ENCODE measurements around the gene RGS8. TPM values are rescaled to one million over a fixed set of nuclear protein-coding genes. Genes with fewer than 3 reads are reported as not detected.

Gene RGS8
- total and polyA plus RNA-seq, 2 of the 4 experiments (the other 2 are of a cell fraction), result not detected

DNA sequence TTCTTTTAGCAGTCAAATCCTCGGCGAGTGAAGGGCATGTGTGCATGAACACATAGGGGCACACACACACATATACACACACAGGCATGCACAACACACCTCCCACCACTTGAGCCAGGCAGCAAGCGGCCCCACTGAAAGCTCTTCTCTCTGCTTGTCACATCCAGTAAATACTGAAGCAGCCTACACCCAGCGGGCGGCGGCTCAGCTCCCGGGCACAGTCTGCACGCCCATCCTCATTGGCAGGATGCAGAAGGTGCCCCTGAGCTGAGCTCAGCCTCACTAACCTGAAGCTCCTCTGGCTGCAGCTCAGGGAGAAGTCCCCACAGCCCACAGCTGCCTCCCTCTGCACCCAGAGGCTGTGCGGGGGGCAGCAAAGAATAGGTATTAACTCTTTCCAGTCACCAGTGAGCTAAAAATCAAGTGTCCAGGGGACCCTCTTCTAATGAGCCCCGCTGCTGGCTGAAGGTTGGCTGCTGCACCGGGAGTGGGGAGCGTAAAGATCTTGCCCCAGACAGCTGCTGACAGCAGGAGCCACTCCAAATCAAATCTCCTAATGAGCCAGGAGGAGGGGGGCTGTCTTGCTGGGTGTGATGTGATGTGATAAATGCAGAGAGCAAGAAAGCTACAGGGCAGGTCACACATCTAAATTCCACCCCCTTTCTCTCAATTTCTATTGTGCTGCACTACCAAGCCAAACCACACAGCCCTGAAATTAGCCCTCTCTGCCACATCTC, 12.5 kb downstream of the RGS8 start:
- in situ Hi-C loops (cut with MboI; ENCODE audit: low sequenced_read_pairs) (no loop called here), dilution Hi-C loops (cut with HindIII; ENCODE audit: low sequenced_read_pairs, unreplicated experiment) (no loop called here), intact Hi-C loops (cut with micrococcal nuclease) (no loop called here)
- Histone ChIP-seq H2BK20ac (ENCODE audit: low read depth, low read length) (no peak overlapping the region), H3K14ac (replicated peaks; ENCODE audit: low read depth, low read length) (no peak overlapping the region), H4K91ac (ENCODE audit: insufficient read depth, low read depth, low read length) (no peak overlapping the region), H3K4me2 (ENCODE audit: low read depth, low read length) (no peak overlapping the region), H3K79me1 (ENCODE audit: low read depth in 1 of 2, low read length in 2 of 2) (no peaks in the 10 kb centered on the region), H2BK15ac (ENCODE audit: low read depth, low read length) (no peak overlapping the region), H3K27ac (ENCODE audit: insufficient read depth, low read length) (no peak overlapping the region), H2AK5ac (ENCODE audit: low read depth, low read length) (no peak overlapping the region), H2BK120ac (ENCODE audit: low read depth, low read length) (no peak overlapping the region), H4K5ac (ENCODE audit: low read depth, low read length) (no peak overlapping the region), H3K4ac (ENCODE audit: low read depth, low read length) (no peak overlapping the region), H3K56ac (ENCODE audit: extremely low read depth, insufficient read depth, low read length) (no peak overlapping the region), H3K9ac (ENCODE audit: low read depth, low read length) (no peak overlapping the region), H2BK5ac (ENCODE audit: low read depth, low read length, poor library complexity, severe bottlenecking) (no peak overlapping the region), H2AK9ac (replicated peaks; ENCODE audit: low read depth, low read length, poor library complexity) (no peak overlapping the region), H3K9me1 (ENCODE audit: insufficient read depth, low read length) (no peaks in the 10 kb centered on the region), H3K36me3 (ENCODE audit: control insufficient read depth, insufficient read depth, low read length) (no peaks in the 10 kb centered on the region), H3K23ac (ENCODE audit: low read depth, low read length) (no peak overlapping the region), H3K18ac (ENCODE audit: low read depth, low read length) (no peak overlapping the region), H3K27me3 (ENCODE audit: control insufficient read depth, insufficient read depth, low read length) (peaks cover 29% of the 10 kb centered on the region), H2AFZ (replicated peaks; ENCODE audit: low read length, poor library complexity) (no peak overlapping the region), H3K4me3 (ENCODE audit: insufficient read depth, low read depth, low read length) (no peak overlapping the region), H4K20me1 (ENCODE audit: insufficient read depth, low read length) (no peaks in the 10 kb centered on the region), H3K9me3 (ENCODE audit: control insufficient read depth, insufficient read depth, low read length) (no peaks in the 10 kb centered on the region), H3K4me1 (ENCODE audit: control insufficient read depth, insufficient read depth, low read length) (no peaks in the 10 kb centered on the region), H4K8ac (ENCODE audit: low read depth in 2 of 2, low read length in 2 of 2) (no peak overlapping the region)
- POLR2A ChIA-PET (ENCODE audit: unreplicated experiment), result no interaction called here
- DNase-seq, result no peak
- no peak for TF ChIP-seq CEBPB (IDR thresholded peaks at IDR 0.05; ENCODE audit: low read depth, low read length)
- TF ChIP-seq FOS (IDR thresholded peaks at IDR 0.05; ENCODE audit: low read depth, low read length), result no peak
- no peak for TF ChIP-seq NFE2L2 (IDR thresholded peaks at IDR 0.05; ENCODE audit: low read depth, low read length)
- no peak for TF ChIP-seq RFX5 (IDR thresholded peaks at IDR 0.05; ENCODE audit: low read depth, low read length)
- TF ChIP-seq POLR2A (IDR thresholded peaks at IDR 0.05; ENCODE audit: low read depth, low read length), result no peak
- TF ChIP-seq RCOR1 (IDR thresholded peaks at IDR 0.05; ENCODE audit: insufficient replicate concordance, low read length), result no peak
- no peak for TF ChIP-seq MAFK (IDR thresholded peaks at IDR 0.05; ENCODE audit: low read depth, low read length)
- no peak for TF ChIP-seq RAD21 (IDR thresholded peaks at IDR 0.05; ENCODE audit: low read length)
- TF ChIP-seq, protein P1, sequence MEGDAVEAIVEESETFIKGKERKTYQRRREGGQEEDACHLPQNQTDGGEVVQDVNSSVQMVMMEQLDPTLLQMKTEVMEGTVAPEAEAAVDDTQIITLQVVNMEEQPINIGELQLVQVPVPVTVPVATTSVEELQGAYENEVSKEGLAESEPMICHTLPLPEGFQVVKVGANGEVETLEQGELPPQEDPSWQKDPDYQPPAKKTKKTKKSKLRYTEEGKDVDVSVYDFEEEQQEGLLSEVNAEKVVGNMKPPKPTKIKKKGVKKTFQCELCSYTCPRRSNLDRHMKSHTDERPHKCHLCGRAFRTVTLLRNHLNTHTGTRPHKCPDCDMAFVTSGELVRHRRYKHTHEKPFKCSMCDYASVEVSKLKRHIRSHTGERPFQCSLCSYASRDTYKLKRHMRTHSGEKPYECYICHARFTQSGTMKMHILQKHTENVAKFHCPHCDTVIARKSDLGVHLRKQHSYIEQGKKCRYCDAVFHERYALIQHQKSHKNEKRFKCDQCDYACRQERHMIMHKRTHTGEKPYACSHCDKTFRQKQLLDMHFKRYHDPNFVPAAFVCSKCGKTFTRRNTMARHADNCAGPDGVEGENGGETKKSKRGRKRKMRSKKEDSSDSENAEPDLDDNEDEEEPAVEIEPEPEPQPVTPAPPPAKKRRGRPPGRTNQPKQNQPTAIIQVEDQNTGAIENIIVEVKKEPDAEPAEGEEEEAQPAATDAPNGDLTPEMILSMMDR (conservative IDR thresholded peaks at IDR 0.05; ENCODE audit: low read depth, low read length), result no peak
- TF ChIP-seq, protein P2, sequence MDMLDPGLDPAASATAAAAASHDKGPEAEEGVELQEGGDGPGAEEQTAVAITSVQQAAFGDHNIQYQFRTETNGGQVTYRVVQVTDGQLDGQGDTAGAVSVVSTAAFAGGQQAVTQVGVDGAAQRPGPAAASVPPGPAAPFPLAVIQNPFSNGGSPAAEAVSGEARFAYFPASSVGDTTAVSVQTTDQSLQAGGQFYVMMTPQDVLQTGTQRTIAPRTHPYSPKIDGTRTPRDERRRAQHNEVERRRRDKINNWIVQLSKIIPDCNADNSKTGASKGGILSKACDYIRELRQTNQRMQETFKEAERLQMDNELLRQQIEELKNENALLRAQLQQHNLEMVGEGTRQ (IDR thresholded peaks at IDR 0.05; ENCODE audit: low read depth, low read length), result no peak
- TF ChIP-seq CHD1 (IDR thresholded peaks at IDR 0.05; ENCODE audit: low read depth, low read length), result no peak
- no peak for TF ChIP-seq BHLHE40 (IDR thresholded peaks at IDR 0.05; ENCODE audit: low read depth, low read length)
- TF ChIP-seq MXI1 (IDR thresholded peaks at IDR 0.05; ENCODE audit: borderline replicate concordance, low read depth, low read length), result no peak
- TF ChIP-seq, protein P3, sequence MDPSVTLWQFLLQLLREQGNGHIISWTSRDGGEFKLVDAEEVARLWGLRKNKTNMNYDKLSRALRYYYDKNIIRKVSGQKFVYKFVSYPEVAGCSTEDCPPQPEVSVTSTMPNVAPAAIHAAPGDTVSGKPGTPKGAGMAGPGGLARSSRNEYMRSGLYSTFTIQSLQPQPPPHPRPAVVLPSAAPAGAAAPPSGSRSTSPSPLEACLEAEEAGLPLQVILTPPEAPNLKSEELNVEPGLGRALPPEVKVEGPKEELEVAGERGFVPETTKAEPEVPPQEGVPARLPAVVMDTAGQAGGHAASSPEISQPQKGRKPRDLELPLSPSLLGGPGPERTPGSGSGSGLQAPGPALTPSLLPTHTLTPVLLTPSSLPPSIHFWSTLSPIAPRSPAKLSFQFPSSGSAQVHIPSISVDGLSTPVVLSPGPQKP (IDR thresholded peaks at IDR 0.05; ENCODE audit: borderline replicate concordance, low read depth, low read length), result no peak
- TF ChIP-seq SMC3 (IDR thresholded peaks at IDR 0.05; ENCODE audit: low read depth, low read length), result no peak
- TF ChIP-seq MAZ (IDR thresholded peaks at IDR 0.05; ENCODE audit: borderline replicate concordance, low read depth, low read length), result no peak
- WGBS, 2 experiments (ENCODE audit: extremely low coverage in 2 of 2, insufficient read length in 1 of 2), result no CpG with 5 or more reads among the region's 12 CpGs
- no peak for ATAC-seq (ENCODE audit: low read depth)
- no TSS peak for BruUV-seq (replicated peaks)
- CTCF ChIA-PET, result no interaction called here

Data from IMR-90 (cell line).